Measurements from ENCODE around the gene TNRC6B.

- TF ChIP-seq CTCF (conservative IDR thresholded peaks at IDR 0.05 in 1 of 2, IDR thresholded peaks at IDR 0.05 in 1 of 2; ENCODE audit: low read depth in 1 of 2, low read length in 2 of 2) (no peak), EZH2 (IDR thresholded peaks at IDR 0.05; ENCODE audit: low read length, missing control alignments) (no peak)
Observed at GRCh38 chr22:40176921-40177737, 596 bp upstream of the TNRC6B start.

All from fibroblast of lung (primary cell).